CD4-positive, alpha-beta T cell (primary cell): Measurements from ENCODE around the gene SPSB4. TPM values are rescaled to one million over a fixed set of nuclear protein-coding genes. Genes with fewer than 3 reads are reported as not detected.

Experiments used
- ATAC-seq: fragments of 200-7000 bp; cut with Tn5 transposase; one replicate; pipeline ENCODE4 v1.10.0; 2022; ENCODE audit warnings: mild to moderate bottlenecking; ENCODE audit not compliant: poor library complexity
- CTCF ChIA-PET: fragments of 350-600 bp; sonication (Branson Sonifier 250); formaldehyde crosslinking; loops from one replicate; lab custom pipeline; 2021; ENCODE audit warnings: antibody characterized with exemption, inconsistent platforms; lab: Charles Lee
- POLR2A ChIA-PET: fragments of 350-600 bp; sonication (Branson Sonifier 250); formaldehyde crosslinking; loops from one replicate; lab custom pipeline; 2021; ENCODE audit warnings: antibody characterized with exemption, inconsistent platforms; lab: Charles Lee
- DNase-seq, 14 experiments: peaks; one replicate each; pipeline ENCODE4 v3.0.0-alpha.2; 2013 to 2020; ENCODE audit warnings: mixed read lengths in 2 of 14
- H3K27ac ChIP-seq, 2 donors: one replicate each; pipeline versions ENCODE4 v1.5.1 to v1.7.0; 2013; ENCODE audit warnings: low read length in 2 of 2, low read depth in 1 of 2, mild to moderate bottlenecking in 1 of 2
- H3K27me3 ChIP-seq, 2 experiments: 1 replicate in 1 of 2; 2 replicates in 1 of 2; pipeline versions ENCODE4 v1.6.1 to v1.7.0; 2013; ENCODE audit warnings: low read length in 2 of 2, control low read depth in 1 of 2, mild to moderate bottlenecking in 1 of 2, moderate library complexity in 1 of 2; ENCODE audit not compliant: insufficient read depth in 2 of 2, control insufficient read depth in 1 of 2
- H3K36me3 ChIP-seq: one replicate; pipeline ENCODE4 v1.6.1; 2013; ENCODE audit warnings: low read length, control low read depth; ENCODE audit not compliant: insufficient read depth
- H3K4me1 ChIP-seq: one replicate; pipeline ENCODE4 v1.6.1; 2013; ENCODE audit warnings: low read length, control low read depth; ENCODE audit not compliant: insufficient read depth
- H3K4me3 ChIP-seq: one replicate; pipeline ENCODE4 v1.5.1; 2013; ENCODE audit warnings: mild to moderate bottlenecking, low read length, moderate library complexity
- H3K9me3 ChIP-seq, 2 experiments: 1 replicate in 1 of 2; 2 replicates in 1 of 2; pipeline versions ENCODE4 v1.6.1 to v1.7.0; 2013; ENCODE audit warnings: low read length in 2 of 2, mild to moderate bottlenecking in 2 of 2, control low read depth in 1 of 2, moderate library complexity in 1 of 2; ENCODE audit not compliant: control insufficient read depth in 1 of 2, insufficient read depth in 1 of 2
- H3K27ac Mint-ChIP-seq: one replicate; pipeline ENCODE4 v1.8.0; 2020; ENCODE audit warnings: mixed read lengths
- H3K27me3 Mint-ChIP-seq: one replicate; pipeline ENCODE4 v1.8.0; 2021; ENCODE audit warnings: mixed read lengths
- H3K36me3 Mint-ChIP-seq: one replicate; pipeline ENCODE4 v1.8.0; 2021; ENCODE audit warnings: low read depth, mixed read lengths
- H3K4me1 Mint-ChIP-seq: one replicate; pipeline ENCODE4 v1.8.0; 2021; ENCODE audit warnings: low read depth, mixed read lengths
- H3K4me3 Mint-ChIP-seq: one replicate; pipeline ENCODE4 v1.8.0; 2020; ENCODE audit warnings: mild to moderate bottlenecking, mixed read lengths
- H3K9me3 Mint-ChIP-seq: one replicate; pipeline ENCODE4 v1.8.0; 2020; ENCODE audit warnings: mixed read lengths
- CTCF ChIP-seq: fragments of 200-600 bp; IDR thresholded peaks from one replicate; pipeline ENCODE4 v1.8.0; 2022; ENCODE audit warnings: antibody characterized with exemption, mild to moderate bottlenecking
- intact Hi-C, 2 experiments: fragments of 100-400 bp; cut with DNase I in 1 of 2; cut with micrococcal nuclease in 1 of 2; formaldehyde crosslinking; loops; one replicate each; pipeline versions ENCODE4 v1.15.1 to v1.9.0; 2023 to 2025; cut with DNase I, micrococcal nuclease
- total RNA-seq, 174 experiments: library from RNA in 2 of 174; stranded (reverse) in 2 of 174; gene quantifications; one replicate each; pipeline ENCODE4 v1.2.3 and lab custom pipeline; 2021 to 2026

SPSB4 gene
- total RNA-seq, 2 experiments from 2014 or later, result not detected

GRCh38 chr3:141083226-141083625 lies 32.1 kb downstream of the SPSB4 start:
- Histone ChIP-seq H3K4me1 (no peaks in the 10 kb centered on the region), H3K27me3 (peaks cover 0 to 3% of the 10 kb centered on the region in 2 experiments), H3K27ac (no peak overlapping the region), H3K4me3 (no peak overlapping the region), H3K9me3 (no peaks in the 10 kb centered on the region), H3K36me3 (no peaks in the 10 kb centered on the region)
- H3K4me1 Mint-ChIP-seq, result no peaks in the 10 kb centered on the region
- H3K9me3 Mint-ChIP-seq, result no peaks in the 10 kb centered on the region
- intact Hi-C loops, result no loop called here
- ATAC-seq (no peak), DNase-seq (no peak)
- TF ChIP-seq CTCF, result no peak
- H3K36me3 Mint-ChIP-seq, result no peaks in the 10 kb centered on the region
- POLR2A ChIA-PET, result no interaction called here
- CTCF ChIA-PET, result no interaction called here
- no peak overlapping the region for H3K4me3 Mint-ChIP-seq
- H3K27me3 Mint-ChIP-seq, result no peaks in the 10 kb centered on the region
- no peak overlapping the region for H3K27ac Mint-ChIP-seq

GRCh38 chr3:141083836-141084649 lies 32.9 kb downstream of the SPSB4 start:
- CTCF ChIA-PET, result no interaction called here
- H3K27me3 Mint-ChIP-seq, result no peaks in the 10 kb centered on the region
- Histone ChIP-seq H3K36me3 (no peaks in the 10 kb centered on the region), H3K27me3 (peaks cover 0 to 3% of the 10 kb centered on the region in 2 experiments), H3K9me3 (no peaks in the 10 kb centered on the region), H3K4me1 (no peaks in the 10 kb centered on the region), H3K27ac (no peak overlapping the region), H3K4me3 (no peak overlapping the region)
- POLR2A ChIA-PET, result no interaction called here
- no peak overlapping the region for H3K4me3 Mint-ChIP-seq
- H3K27ac Mint-ChIP-seq, result no peak overlapping the region
- H3K36me3 Mint-ChIP-seq, result no peaks in the 10 kb centered on the region
- DNase-seq (no peak), ATAC-seq (no peak)
- intact Hi-C loops, result no loop called here
- H3K9me3 Mint-ChIP-seq, result no peaks in the 10 kb centered on the region
- H3K4me1 Mint-ChIP-seq, result no peaks in the 10 kb centered on the region
- no peak for TF ChIP-seq CTCF

- Mint-ChIP-seq H3K36me3 (no peaks in the 10 kb centered on the region), H3K27ac (no peak overlapping the region), H3K4me1 (no peaks in the 10 kb centered on the region), H3K4me3 (no peak overlapping the region), H3K27me3 (no peaks in the 10 kb centered on the region), H3K9me3 (no peaks in the 10 kb centered on the region)
- H3K27me3 ChIP-seq, result peaks cover 0 to 3% of the 10 kb centered on the region in 2 experiments
- TF ChIP-seq CTCF, result no peak
- ChIA-PET POLR2A (no interaction called here), CTCF (no interaction called here)
- no peaks in the 10 kb centered on the region for H3K4me1 ChIP-seq
- no peak overlapping the region for H3K4me3 ChIP-seq
- no peak overlapping the region for H3K27ac ChIP-seq
- DNase-seq, result no peak
- H3K9me3 ChIP-seq, result no peaks in the 10 kb centered on the region
- intact Hi-C loops, result no loop called here
- no peaks in the 10 kb centered on the region for H3K36me3 ChIP-seq
- ATAC-seq, result no peak
Observed at GRCh38 chr3:141085343-141086070, 34.4 kb downstream of the SPSB4 start.
